H1 (cell line): ENCODE results near the gene DAW1. TPM values are rescaled to one million over a fixed set of nuclear protein-coding genes. Genes with fewer than 3 reads are reported as not detected.

Experiments used
- CTCF ChIA-PET: fragments of 300-600 bp; sonication (Branson Sonifier 250); formaldehyde crosslinking; loops from one replicate; lab custom pipeline; 2021; ENCODE audit not compliant: partially characterized antibody; lab: Charles Lee
- POLR2A ChIA-PET: fragments of 300-600 bp; sonication (Branson Sonifier 250); formaldehyde crosslinking; loops from one replicate; lab custom pipeline; 2021; ENCODE audit warnings: inconsistent platforms; ENCODE audit not compliant: partially characterized antibody; lab: Charles Lee
- DNase-seq, 2 experiments: peaks; one replicate each; pipeline versions ENCODE4 v3.0.0 to v3.0.0-alpha.2; 2010 to 2022; ENCODE audit warnings: low spot score in 2 of 2, low read depth in 1 of 2, mixed read lengths in 1 of 2
- FAIRE-seq: peaks from 2 replicates; lab custom pipeline; 2011; peaks lifted over from hg19 to GRCh38; lab: Jason Lieb, UNC
- H2AFZ ChIP-seq: 2 replicates; pipeline ENCODE4 v1.8.1; 2012; ENCODE audit warnings: low read length, inconsistent platforms
- H2AK5ac ChIP-seq: 2 replicates; pipeline ENCODE4 v1.6.1; 2013; ENCODE audit warnings: low read depth, low read length
- H2BK120ac ChIP-seq: replicated peaks from 2 replicates; pipeline ENCODE3; 2013; ENCODE audit warnings: low read depth, low read length, inconsistent platforms
- H2BK12ac ChIP-seq: 2 replicates; pipeline ENCODE4 v1.6.1; 2013; ENCODE audit warnings: low read depth, low read length
- H2BK15ac ChIP-seq: 2 replicates; pipeline ENCODE4 v1.6.1; 2013; ENCODE audit warnings: low read length
- H2BK20ac ChIP-seq: 2 replicates; pipeline ENCODE4 v1.6.1; 2013; ENCODE audit warnings: low read length
- H2BK5ac ChIP-seq: 2 replicates; pipeline ENCODE4 v1.6.1; 2013; ENCODE audit warnings: low read depth, low read length
- H3K14ac ChIP-seq: 2 replicates; pipeline ENCODE4 v1.6.1; 2013; ENCODE audit warnings: inconsistent platforms; ENCODE audit not compliant: insufficient read length
- H3K18ac ChIP-seq: 2 replicates; pipeline ENCODE4 v1.6.1; 2013; ENCODE audit warnings: low read length; ENCODE audit errors: extremely low read depth
- H3K23ac ChIP-seq: 2 replicates; pipeline ENCODE4 v1.6.1; 2013; ENCODE audit warnings: inconsistent platforms; ENCODE audit not compliant: insufficient read length
- H3K23me2 ChIP-seq: 2 replicates; pipeline ENCODE4 v1.6.1; 2013; ENCODE audit warnings: low read depth, low read length
- H3K27ac ChIP-seq: 2 replicates; pipeline ENCODE4 v1.6.1; 2011; ENCODE audit warnings: low read depth, low read length, inconsistent platforms
- H3K27me3 ChIP-seq, 4 experiments: replicated peaks in 1 of 4; 1 replicate in 1 of 4; 2 replicates in 3 of 4; pipeline versions ENCODE4 v1.6.1 to v1.8.1; 2011 to 2013; ENCODE audit warnings: low read length in 3 of 4, mild to moderate bottlenecking in 3 of 4, inconsistent platforms in 2 of 4, mixed read lengths in 2 of 4, moderate library complexity in 1 of 4; ENCODE audit not compliant: control insufficient read depth in 3 of 4, insufficient read depth in 3 of 4; ENCODE audit errors: extremely low read depth in 1 of 4
- H3K36me3 ChIP-seq, 4 experiments: 2 replicates each; pipeline versions ENCODE4 v1.6.1 to v1.8.1; 2011 to 2013; ENCODE audit warnings: mild to moderate bottlenecking in 4 of 4, low read length in 3 of 4, moderate library complexity in 2 of 4, control low read depth in 1 of 4, inconsistent platforms in 1 of 4; ENCODE audit not compliant: insufficient read depth in 4 of 4, control insufficient read depth in 2 of 4
- H3K4ac ChIP-seq: replicated peaks from 2 replicates; pipeline ENCODE3; 2013; ENCODE audit warnings: low read length, low read depth, mixed read lengths, inconsistent platforms; ENCODE audit not compliant: insufficient read length
- H3K4me1 ChIP-seq, 4 experiments: replicated peaks in 1 of 4; 1 replicate in 1 of 4; 2 replicates in 3 of 4; pipeline versions ENCODE4 v1.6.1 to v1.8.1; 2011 to 2013; ENCODE audit warnings: low read length in 3 of 4, inconsistent platforms in 2 of 4, mixed read lengths in 1 of 4; ENCODE audit not compliant: insufficient read depth in 4 of 4, control insufficient read depth in 3 of 4
- H3K4me2 ChIP-seq, 2 experiments: 2 replicates each; pipeline versions ENCODE4 v1.6.1 to v1.8.1; 2011 to 2013; ENCODE audit warnings: low read depth in 2 of 2, low read length in 2 of 2, control low read depth in 1 of 2, inconsistent platforms in 1 of 2, mild to moderate bottlenecking in 1 of 2; ENCODE audit not compliant: insufficient read depth in 1 of 2
- H3K4me3 ChIP-seq, 4 experiments: fragments of 200-600, 300-600 bp in 1 of 4; sonication (generic), shearing (Covaris generic), sonication (Bioruptor Twin) in 1 of 4; 2 replicates each; pipeline versions ENCODE4 v1.5.1 to v1.8.1; 2011 to 2016; ENCODE audit warnings: low read length in 4 of 4, low read depth in 3 of 4, control low read depth in 2 of 4, inconsistent platforms in 2 of 4, mild to moderate bottlenecking in 2 of 4, mixed read lengths in 1 of 4, moderate library complexity in 1 of 4; ENCODE audit not compliant: insufficient read depth in 2 of 4; ENCODE audit errors: extremely low read depth in 1 of 4
- H3K56ac ChIP-seq: replicated peaks from 2 replicates; pipeline ENCODE3; 2013; ENCODE audit warnings: low read depth, mild to moderate bottlenecking, mixed read lengths, low read length, inconsistent platforms; ENCODE audit not compliant: insufficient read length
- H3K79me1 ChIP-seq: 2 replicates; pipeline ENCODE4 v1.6.1; 2013; ENCODE audit warnings: low read depth, low read length, control low read depth
- H3K79me2 ChIP-seq, 2 experiments: 2 replicates each; pipeline versions ENCODE4 v1.6.1 to v1.8.1; 2012 to 2013; ENCODE audit warnings: low read length in 2 of 2, mild to moderate bottlenecking in 2 of 2, inconsistent platforms in 1 of 2; ENCODE audit not compliant: insufficient read depth in 2 of 2, control insufficient read depth in 1 of 2
- H3K9ac ChIP-seq, 4 experiments: replicated peaks in 1 of 4; 1 replicate in 1 of 4; 2 replicates in 3 of 4; pipeline versions ENCODE4 v1.6.1 to v1.8.1; 2011 to 2013; ENCODE audit warnings: low read depth in 3 of 4, low read length in 3 of 4, control low read depth in 2 of 4, mild to moderate bottlenecking in 2 of 4, moderate library complexity in 2 of 4, inconsistent platforms in 1 of 4; ENCODE audit errors: extremely low read depth in 1 of 4
- H3K9me3 ChIP-seq, 2 experiments: 2 replicates each; pipeline versions ENCODE4 v1.6.1 to v1.8.1; 2012 to 2013; ENCODE audit warnings: mild to moderate bottlenecking in 2 of 2, moderate library complexity in 2 of 2, control low read depth in 1 of 2, inconsistent platforms in 1 of 2, low read depth in 1 of 2, low read length in 1 of 2, mixed read lengths in 1 of 2; ENCODE audit not compliant: insufficient read depth in 2 of 2
- H4K20me1 ChIP-seq, 2 experiments: replicated peaks in 1 of 2; 2 replicates each; pipeline versions ENCODE3 to v1.8.1; 2011 to 2013; ENCODE audit warnings: inconsistent platforms in 2 of 2, low read length in 2 of 2, mild to moderate bottlenecking in 1 of 2; ENCODE audit not compliant: insufficient read depth in 2 of 2, control insufficient read depth in 1 of 2
- H4K5ac ChIP-seq: 2 replicates; pipeline ENCODE4 v1.6.1; 2013; ENCODE audit warnings: low read length, low read depth, mixed read lengths, inconsistent platforms; ENCODE audit not compliant: insufficient read length
- H4K8ac ChIP-seq: 2 replicates; pipeline ENCODE4 v1.8.0; 2013; ENCODE audit warnings: mild to moderate bottlenecking, moderate library complexity, low read length, inconsistent platforms; ENCODE audit not compliant: insufficient read depth; ENCODE audit errors: extremely low read depth
- H4K91ac ChIP-seq: replicated peaks from 2 replicates; pipeline ENCODE3; 2013; ENCODE audit warnings: low read length, mixed read lengths, inconsistent platforms; ENCODE audit not compliant: insufficient read length
- CEBPB ChIP-seq: IDR thresholded peaks from 2 replicates; pipeline ENCODE4 v1.6.1; 2012; ENCODE audit warnings: low read depth, low read length
- CHD1 ChIP-seq: IDR thresholded peaks from 2 replicates; pipeline ENCODE4 v1.6.1; 2012; ENCODE audit warnings: low read depth, low read length, improper control_type of control experiment
- JUN ChIP-seq: IDR thresholded peaks from 2 replicates; pipeline ENCODE4 v1.6.1; 2011; ENCODE audit warnings: low read depth, mild to moderate bottlenecking, improper control_type of control experiment, low read length
- JUND ChIP-seq: IDR thresholded peaks from 2 replicates; pipeline ENCODE4 v1.6.1; 2011; ENCODE audit warnings: mild to moderate bottlenecking, improper control_type of control experiment, low read length
- KDM5A ChIP-seq: fragments of 200-600 bp; IDR thresholded peaks from 2 replicates; pipeline ENCODE4 v1.7.1; 2012; ENCODE audit warnings: mild to moderate bottlenecking, low read length, inconsistent platforms, mixed read lengths
- POLR2AphosphoS5 ChIP-seq: IDR thresholded peaks from 2 replicates; pipeline ENCODE4 v1.6.1; 2011; ENCODE audit warnings: low read depth, low read length
- POU5F1 ChIP-seq: IDR thresholded peaks from 2 replicates; pipeline ENCODE4 v1.6.1; 2011; ENCODE audit warnings: low read depth, mild to moderate bottlenecking, low read length, moderate library complexity
- RAD21 ChIP-seq, 2 experiments: IDR thresholded peaks in 1 of 2; conservative IDR thresholded peaks in 1 of 2; 2 replicates each; pipeline ENCODE4 v1.6.1; 2011; ENCODE audit warnings: low read depth in 2 of 2, low read length in 2 of 2, improper control_type of control experiment in 1 of 2, inconsistent platforms in 1 of 2, mild to moderate bottlenecking in 1 of 2, moderate library complexity in 1 of 2
- SP2 ChIP-seq: IDR thresholded peaks from 2 replicates; pipeline ENCODE4 v1.6.1; 2012; ENCODE audit warnings: mild to moderate bottlenecking, low read length, inconsistent platforms
- TBP ChIP-seq: IDR thresholded peaks from 2 replicates; pipeline ENCODE4 v1.6.1; 2011; ENCODE audit warnings: low read depth, low read length, improper control_type of control experiment
- WGBS, 2 experiments: shearing (Covaris generic) in 1 of 2; methylation state at CpG; one replicate each; pipeline versions ENCODE4 v1.1.6 to v1.1.7; 2013 to 2015; ENCODE audit warnings: low lambda C conversion rate in 2 of 2, mixed read lengths in 2 of 2, inconsistent platforms in 1 of 2, low coverage in 1 of 2, missing lambda C conversion rate in 1 of 2; ENCODE audit not compliant: insufficient replicate concordance in 2 of 2, insufficient coverage in 1 of 2, insufficient read length in 1 of 2; ENCODE audit errors: extremely low coverage in 1 of 2, missing lambda C conversion rate in 1 of 2; 5-methylcytosine and 5-hydroxymethylcytosine counted together
- polyA plus RNA-seq, 7 experiments: library from polyadenylated mRNA; depleted of rRNA in 3 of 7; stranded (reverse) in 5 of 7; unstranded in 2 of 7; fragments of >200 nt in 5 of 7; fragments of 200-250 nt in 2 of 7; gene quantifications; 1 replicate in 5 of 7; 2 replicates in 1 of 7; 4 replicates in 1 of 7; pipeline versions ENCODE4 v1.2.1 to v1.2.3, GENCODE V29; 2011 to 2013; ENCODE audit warnings: missing spikeins in 2 of 7, mixed read lengths in 2 of 7
- total RNA-seq: library from RNA; stranded (reverse); fragmentation: NEBNext Ultra II Directional; extraction: Animal tissue kit (Norgen Biotek cat#: 25700); gene quantifications from 2 replicates; pipeline ENCODE4 v1.2.1, GENCODE V29; 2021
- TF ChIP-seq, protein P1 (sequence below), 3 experiments: IDR thresholded peaks; 1 replicate in 2 of 3; 2 replicates in 1 of 3; pipeline versions ENCODE4 v1.5.1 to v1.6.1; 2011; ENCODE audit warnings: low read length in 3 of 3, mild to moderate bottlenecking in 3 of 3, inconsistent platforms in 2 of 3, low read depth in 1 of 3, moderate library complexity in 1 of 3; ENCODE audit not compliant: insufficient read depth in 1 of 3; ENCODE audit errors: control extremely low read depth in 1 of 3

The DAW1 gene
- total and polyA plus RNA-seq, 2 of the 8 experiments (the other 6 are each of a cell fraction or from before 2014, with no cell fraction given), result 0.44 to 1.4 TPM

GRCh38 chr2:227890495-227891079 lies 19.2 kb downstream of the DAW1 start:
- no peaks in the 10 kb centered on the region for H3K36me3 ChIP-seq
- no peak overlapping the region for H2AFZ ChIP-seq
- ChIA-PET CTCF (interaction anchor here (0.6 to 3.2 kb wide), 31 partner anchors 9 to 791 kb away, joined by 3 to 20 read pairs (median 4); partner anchors contain the start of gene DAW1), POLR2A (no interaction called here)
- no peak overlapping the region for H4K8ac ChIP-seq
- no peak overlapping the region for H3K9ac ChIP-seq
- H2AK5ac ChIP-seq, result no peak overlapping the region
- H3K23me2 ChIP-seq, result no peaks in the 10 kb centered on the region
- H2BK15ac ChIP-seq, result no peak overlapping the region
- no peak overlapping the region for H2BK120ac ChIP-seq
- no peak overlapping the region for H3K4me3 ChIP-seq
- no peak overlapping the region for H3K4me2 ChIP-seq
- no peak overlapping the region for H3K27ac ChIP-seq
- no peak overlapping the region for H3K23ac ChIP-seq
- H2BK5ac ChIP-seq, result no peak overlapping the region
- no peak overlapping the region for H3K14ac ChIP-seq
- H3K9me3 ChIP-seq, result no peaks in the 10 kb centered on the region
- WGBS, 2 experiments, result 37% methylated on average over 2 of the region's 2 CpGs; no CpG with 5 or more reads in 1 of the 2 experiments
- H4K5ac ChIP-seq, result no peak overlapping the region
- no peak overlapping the region for H4K91ac ChIP-seq
- FAIRE-seq (no peak), DNase-seq (no peak)
- H3K79me2 ChIP-seq, result no peaks in the 10 kb centered on the region
- H3K18ac ChIP-seq, result no peak overlapping the region
- H3K56ac ChIP-seq, result no peak overlapping the region
- no peak overlapping the region for H2BK20ac ChIP-seq
- H2BK12ac ChIP-seq, result no peak overlapping the region
- no peaks in the 10 kb centered on the region for H3K27me3 ChIP-seq
- H3K4ac ChIP-seq, result no peak overlapping the region
- no peaks in the 10 kb centered on the region for H3K4me1 ChIP-seq
- no peaks in the 10 kb centered on the region for H3K79me1 ChIP-seq
- H4K20me1 ChIP-seq, result no peaks in the 10 kb centered on the region
- no peak for TF ChIP-seq SP2
- no peak for TF ChIP-seq POU5F1
- TF ChIP-seq, protein P1, sequence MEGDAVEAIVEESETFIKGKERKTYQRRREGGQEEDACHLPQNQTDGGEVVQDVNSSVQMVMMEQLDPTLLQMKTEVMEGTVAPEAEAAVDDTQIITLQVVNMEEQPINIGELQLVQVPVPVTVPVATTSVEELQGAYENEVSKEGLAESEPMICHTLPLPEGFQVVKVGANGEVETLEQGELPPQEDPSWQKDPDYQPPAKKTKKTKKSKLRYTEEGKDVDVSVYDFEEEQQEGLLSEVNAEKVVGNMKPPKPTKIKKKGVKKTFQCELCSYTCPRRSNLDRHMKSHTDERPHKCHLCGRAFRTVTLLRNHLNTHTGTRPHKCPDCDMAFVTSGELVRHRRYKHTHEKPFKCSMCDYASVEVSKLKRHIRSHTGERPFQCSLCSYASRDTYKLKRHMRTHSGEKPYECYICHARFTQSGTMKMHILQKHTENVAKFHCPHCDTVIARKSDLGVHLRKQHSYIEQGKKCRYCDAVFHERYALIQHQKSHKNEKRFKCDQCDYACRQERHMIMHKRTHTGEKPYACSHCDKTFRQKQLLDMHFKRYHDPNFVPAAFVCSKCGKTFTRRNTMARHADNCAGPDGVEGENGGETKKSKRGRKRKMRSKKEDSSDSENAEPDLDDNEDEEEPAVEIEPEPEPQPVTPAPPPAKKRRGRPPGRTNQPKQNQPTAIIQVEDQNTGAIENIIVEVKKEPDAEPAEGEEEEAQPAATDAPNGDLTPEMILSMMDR (IDR thresholded peaks at IDR 0.05; ENCODE audit: control extremely low read depth in 1 of 3, insufficient read depth in 1 of 3, low read depth in 1 of 3, low read length in 3 of 3), result peak in 2 of 3 experiments; percentile 20 to 24; a peak in 2 of 4 replicates
- no peak for TF ChIP-seq CHD1
- TF ChIP-seq RAD21 (IDR thresholded peaks at IDR 0.05 in 1 of 2, conservative IDR thresholded peaks at IDR 0.05 in 1 of 2; ENCODE audit: low read depth in 2 of 2, low read length in 2 of 2), result peak; percentile 56 to 61
- TF ChIP-seq JUND, result no peak
- no peak for TF ChIP-seq JUN
- no peak for TF ChIP-seq CEBPB
- no peak for TF ChIP-seq KDM5A
- no peak for TF ChIP-seq POLR2AphosphoS5
- no peak for TF ChIP-seq TBP
